Neural cell (in vitro differentiated cells): ENCODE measurements around the gene ZFPM1. TPM values are rescaled to one million over a fixed set of nuclear protein-coding genes. Genes with fewer than 3 reads are reported as not detected.

Experiments
- H2AFZ ChIP-seq: fragments of 200-600, 300-800 bp; sonication (generic), shearing (Covaris generic); 2 replicates; pipeline ENCODE4 v1.6.0; 2014; ENCODE audit warnings: low read depth, mild to moderate bottlenecking, antibody characterized with exemption, low read length, moderate library complexity
- H3F3A ChIP-seq: fragments of 200-600 bp; shearing (Covaris generic); 2 replicates; pipeline ENCODE4 v1.6.1; 2016; ENCODE audit warnings: mild to moderate bottlenecking, moderate library complexity, mixed read lengths, antibody characterized with exemption, low read length; ENCODE audit not compliant: insufficient read depth, poor library complexity, severe bottlenecking
- H3K27ac ChIP-seq: fragments of 200-600, 300-800 bp; sonication (generic), shearing (Covaris generic); 2 replicates; pipeline ENCODE4 v1.5.1; 2014; ENCODE audit warnings: mild to moderate bottlenecking, low read length, moderate library complexity
- H3K27me3 ChIP-seq: fragments of 300-800, 200-600 bp; sonication (generic), shearing (Covaris generic); 2 replicates; pipeline ENCODE4 v1.6.0; 2014; ENCODE audit warnings: mild to moderate bottlenecking, low read depth, low read length, moderate library complexity; ENCODE audit not compliant: insufficient read depth
- H3K36me3 ChIP-seq: fragments of 300-800, 200-600 bp; sonication (generic), shearing (Covaris generic); 2 replicates; pipeline ENCODE4 v1.5.1; 2014; ENCODE audit warnings: mild to moderate bottlenecking, antibody characterized with exemption, low read length, moderate library complexity; ENCODE audit not compliant: insufficient read depth
- H3K4me2 ChIP-seq: fragments of 300-800, 200-600 bp; sonication (generic), shearing (Covaris generic); 2 replicates; pipeline ENCODE4 v1.6.0; 2014; ENCODE audit warnings: mild to moderate bottlenecking, low read length
- H3K4me3 ChIP-seq: fragments of 300-800, 200-600 bp; sonication (generic), shearing (Covaris generic); 2 replicates; pipeline ENCODE4 v1.5.1; 2014; ENCODE audit warnings: mild to moderate bottlenecking, low read length, moderate library complexity
- H3K79me2 ChIP-seq: fragments of 200-600 bp; shearing (Covaris generic); replicated peaks from 2 replicates; pipeline ENCODE4 v1.6.0; 2014; ENCODE audit warnings: mild to moderate bottlenecking, low read length, moderate library complexity; ENCODE audit not compliant: insufficient read depth
- H3K9ac ChIP-seq: fragments of 300-800, 200-600 bp; sonication (generic), shearing (Covaris generic); 2 replicates; pipeline ENCODE4 v1.6.1; 2016; ENCODE audit warnings: mild to moderate bottlenecking, low read length, mixed read lengths
- H3K9me2 ChIP-seq: fragments of 200-600 bp; shearing (Covaris generic); 2 replicates; pipeline ENCODE4 v1.6.1; 2016; ENCODE audit warnings: mild to moderate bottlenecking, low read length, mixed read lengths; ENCODE audit not compliant: insufficient read depth
- H3K9me3 ChIP-seq: fragments of 200-600, 300-800 bp; sonication (generic), shearing (Covaris generic); 2 replicates; pipeline ENCODE4 v1.6.1; 2016; ENCODE audit warnings: mild to moderate bottlenecking, mixed run types, low read length, moderate library complexity, mixed read lengths
- H4K20me1 ChIP-seq: fragments of 200-600 bp; shearing (Covaris generic); 2 replicates; pipeline ENCODE4 v1.6.1; 2016; ENCODE audit warnings: mild to moderate bottlenecking, mixed run types; ENCODE audit not compliant: insufficient read depth
- CTCF ChIP-seq: fragments of 450-650 bp; IDR thresholded peaks from 2 replicates; pipeline ENCODE4 v1.5.1; 2014; ENCODE audit warnings: antibody characterized with exemption, mild to moderate bottlenecking, moderate library complexity; ENCODE audit not compliant: poor library complexity, severe bottlenecking
- EP300 ChIP-seq: fragments of 450-650 bp; conservative IDR thresholded peaks from 2 replicates; pipeline ENCODE4 v1.6.1; 2014; ENCODE audit warnings: antibody characterized with exemption, mild to moderate bottlenecking, moderate library complexity; ENCODE audit not compliant: poor library complexity, severe bottlenecking
- EZH2 ChIP-seq: fragments of 200-600, 300-800 bp; shearing (Covaris generic), sonication (generic); IDR thresholded peaks from 2 replicates; pipeline ENCODE4 v1.6.1; 2014; ENCODE audit warnings: antibody characterized with exemption, low read length, borderline replicate concordance, mild to moderate bottlenecking; ENCODE audit not compliant: insufficient read depth, poor library complexity, severe bottlenecking
- MXI1 ChIP-seq: fragments of 450-650 bp; conservative IDR thresholded peaks from 2 replicates; pipeline ENCODE4 v1.6.1; 2014; ENCODE audit warnings: antibody characterized with exemption, mild to moderate bottlenecking; ENCODE audit not compliant: poor library complexity, severe bottlenecking
- POLR2AphosphoS5 ChIP-seq: IDR thresholded peaks from 2 replicates; pipeline ENCODE4 v1.6.1; 2012
- RAD21 ChIP-seq: fragments of 450-650 bp; conservative IDR thresholded peaks from 2 replicates; pipeline ENCODE4 v1.6.1; 2014; ENCODE audit warnings: antibody characterized with exemption, mild to moderate bottlenecking, moderate library complexity
- REST ChIP-seq: IDR thresholded peaks from 2 replicates; pipeline ENCODE4 v1.6.1; 2012; ENCODE audit warnings: borderline replicate concordance
- SMC3 ChIP-seq: fragments of 450-650 bp; conservative IDR thresholded peaks from 2 replicates; pipeline ENCODE4 v1.6.1; 2014; ENCODE audit warnings: antibody characterized with exemption, mild to moderate bottlenecking, moderate library complexity; ENCODE audit not compliant: poor library complexity
- TAF1 ChIP-seq: IDR thresholded peaks from 2 replicates; pipeline ENCODE4 v1.6.1; 2012; ENCODE audit warnings: low read depth
- polyA plus RNA-seq: library from polyadenylated mRNA; depleted of rRNA; stranded (reverse); fragments of >200 nt; gene quantifications from 2 replicates; pipeline ENCODE4 v1.2.3, GENCODE V29; 2014

The ZFPM1 gene
- polyA plus RNA-seq, 1 donor from 2014 or later, result 0.41 TPM

- no peaks in the 10 kb centered on the region for H3K9me3 ChIP-seq
- no peaks in the 10 kb centered on the region for H3F3A ChIP-seq
- H3K27me3 ChIP-seq, result peaks cover 8% of the 10 kb centered on the region
- no peak overlapping the region for H3K4me2 ChIP-seq
- H3K9me2 ChIP-seq, result no peaks in the 10 kb centered on the region
- H2AFZ ChIP-seq, result no peak overlapping the region
- no peaks in the 10 kb centered on the region for H4K20me1 ChIP-seq
- TF ChIP-seq MXI1, result no peak
- no peak for TF ChIP-seq EP300
- no peak for TF ChIP-seq CTCF
- TF ChIP-seq RAD21, result no peak
- TF ChIP-seq SMC3, result no peak
- no peak for TF ChIP-seq REST
- no peak for TF ChIP-seq TAF1
- TF ChIP-seq POLR2AphosphoS5, result no peak
- TF ChIP-seq EZH2, result no peak
- no peak overlapping the region for H3K4me3 ChIP-seq
- H3K79me2 ChIP-seq, result no peaks in the 10 kb centered on the region
- H3K27ac ChIP-seq, result no peak overlapping the region
- no peaks in the 10 kb centered on the region for H3K36me3 ChIP-seq
- H3K9ac ChIP-seq, result no peak overlapping the region
Measured at GRCh38 chr16:88460496-88461330, 7.6 kb downstream of the ZFPM1 start.

- no peaks in the 10 kb centered on the region for H3K27me3 ChIP-seq
- H3K9me2 ChIP-seq, result no peaks in the 10 kb centered on the region
- H2AFZ ChIP-seq, result no peak overlapping the region
- H4K20me1 ChIP-seq, result no peaks in the 10 kb centered on the region
- H3K27ac ChIP-seq, result no peak overlapping the region
- H3K4me2 ChIP-seq, result no peak overlapping the region
- H3K9me3 ChIP-seq, result no peaks in the 10 kb centered on the region
- no peak for TF ChIP-seq POLR2AphosphoS5
- no peak for TF ChIP-seq REST
- TF ChIP-seq MXI1, result no peak
- no peak for TF ChIP-seq EP300
- TF ChIP-seq SMC3, result no peak
- no peak for TF ChIP-seq CTCF
- no peak for TF ChIP-seq RAD21
- TF ChIP-seq TAF1, result no peak
- TF ChIP-seq EZH2, result no peak
- no peaks in the 10 kb centered on the region for H3K36me3 ChIP-seq
- H3F3A ChIP-seq, result no peaks in the 10 kb centered on the region
- H3K4me3 ChIP-seq, result no peak overlapping the region
- H3K9ac ChIP-seq, result no peak overlapping the region
- no peaks in the 10 kb centered on the region for H3K79me2 ChIP-seq
Measured at GRCh38 chr16:88461331-88462269, 8.5 kb downstream of the ZFPM1 start.
